GM21825 (cell line): ENCODE data around the gene EPS15.
"Not testable (repeated sequence)": the region's sequence is repeated elsewhere in the genome, so short reads cannot be mapped to it uniquely, and the experiment has no call there.

Source experiments
- ATAC-seq: cut with Tn5 transposase; IDR thresholded peaks from one replicate; pipeline ENCODE4 v1.9.1; 2021; ENCODE audit warnings: mild to moderate bottlenecking, moderate library complexity; ENCODE audit not compliant: unreplicated experiment

EPS15 gene

GRCh38 chr1:51519048-51519864, at the start of gene EPS15:
TSS of gene EPS15 (minus strand) at chr1:51519266. CDS start at chr1:51519231, 35 bp downstream.
- ATAC-seq, result peak; percentile 52

- ATAC-seq, result no peak
Measured at GRCh38 chr1:51568231-51568935, 49.3 kb upstream of the EPS15 start.

GRCh38 chr1:51567653-51568052, 48.6 kb upstream of the EPS15 start:
- ATAC-seq, result no peak

- no peak for ATAC-seq
Measured at GRCh38 chr1:51566260-51566659, 47.2 kb upstream of the EPS15 start.

- ATAC-seq, result no peak
Measured at GRCh38 chr1:51565009-51565408, 45.9 kb upstream of the EPS15 start.

- no peak for ATAC-seq
Measured at GRCh38 chr1:51564124-51564523, 45.1 kb upstream of the EPS15 start.

- no peak for ATAC-seq
Measured at GRCh38 chr1:51561702-51562101, 42.6 kb upstream of the EPS15 start.

- ATAC-seq, result not testable (repeated sequence)
Measured at GRCh38 chr1:51560895-51561294, 41.8 kb upstream of the EPS15 start.

GRCh38 chr1:51560034-51560433, 41.0 kb upstream of the EPS15 start:
- ATAC-seq, result no peak

GRCh38 chr1:51559501-51559900, 40.4 kb upstream of the EPS15 start:
- ATAC-seq, result no peak

GRCh38 chr1:51559064-51559500, 40.0 kb upstream of the EPS15 start:
- no peak for ATAC-seq

GRCh38 chr1:51558375-51558924, 39.4 kb upstream of the EPS15 start:
- no peak for ATAC-seq

- no peak for ATAC-seq
Measured at GRCh38 chr1:51557168-51557567, 38.1 kb upstream of the EPS15 start.

GRCh38 chr1:51555866-51556619, 37.0 kb upstream of the EPS15 start:
- ATAC-seq, result no peak

GRCh38 chr1:51553911-51554310, 34.8 kb upstream of the EPS15 start:
- ATAC-seq, result no peak

- no peak for ATAC-seq
Measured at GRCh38 chr1:51552929-51553807, 34.1 kb upstream of the EPS15 start.

- ATAC-seq, result no peak
Measured at GRCh38 chr1:51551848-51552296, 32.8 kb upstream of the EPS15 start.

- no peak for ATAC-seq
Measured at GRCh38 chr1:51551081-51551480, 32.0 kb upstream of the EPS15 start.

GRCh38 chr1:51549901-51550300, 30.8 kb upstream of the EPS15 start:
- no peak for ATAC-seq

GRCh38 chr1:51549016-51549619, 30.1 kb upstream of the EPS15 start:
- ATAC-seq, result no peak
